ACHN (cell line): Measurements from ENCODE around the gene DUSP3.

Experiments used
- DNase-seq: peaks from one replicate; pipeline ENCODE4 v3.0.0-alpha.2; 2015
- in situ Hi-C: cut with HindIII; loops from 2 replicates; pipeline ENCODE4 v1.10.0; 2017; ENCODE audit warnings: low sequenced_read_pairs, low pct_ligation_motif_present, low pct_unique_long_range_greater_than_20kb

The DUSP3 gene

GRCh38 chr17:43774304-43775250, 4.2 kb downstream of the DUSP3 start:
- in situ Hi-C loops = no loop called here
- no peak for DNase-seq

- in situ Hi-C loops = no loop called here
- no peak for DNase-seq
Observed at GRCh38 chr17:43772877-43773648, 5.7 kb downstream of the DUSP3 start.

- in situ Hi-C loops = no loop called here
- no peak for DNase-seq
Observed at GRCh38 chr17:43771463-43771862, 7.3 kb downstream of the DUSP3 start.

- DNase-seq = no peak
- in situ Hi-C loops = no loop called here
Observed at GRCh38 chr17:43770957-43771356, 7.8 kb downstream of the DUSP3 start.

GRCh38 chr17:43769859-43770258, 8.9 kb downstream of the DUSP3 start:
- in situ Hi-C loops = no loop called here
- no peak for DNase-seq

- in situ Hi-C loops = no loop called here
- no peak for DNase-seq
Observed at GRCh38 chr17:43769426-43769825, 9.4 kb downstream of the DUSP3 start.

- no peak for DNase-seq
- in situ Hi-C loops = no loop called here
Observed at GRCh38 chr17:43768943-43769342, 9.8 kb downstream of the DUSP3 start.

- in situ Hi-C loops = no loop called here
- no peak for DNase-seq
Observed at GRCh38 chr17:43768382-43768781, 10.4 kb downstream of the DUSP3 start.

- in situ Hi-C loops = no loop called here
- no peak for DNase-seq
Observed at GRCh38 chr17:43767713-43768059, 11.1 kb downstream of the DUSP3 start.

GRCh38 chr17:43767053-43767712, 11.6 kb downstream of the DUSP3 start:
- in situ Hi-C loops = no loop called here
- DNase-seq = no peak

GRCh38 chr17:43766413-43767052, 12.2 kb downstream of the DUSP3 start:
- peak; percentile 39 for DNase-seq
- in situ Hi-C loops = no loop called here

GRCh38 chr17:43760254-43760852, 18.4 kb downstream of the DUSP3 start:
- in situ Hi-C loops = no loop called here
- peak; percentile 91 for DNase-seq

- no peak for DNase-seq
- in situ Hi-C loops = loop anchor here (5.0 kb wide), 1 partner anchor 58 kb away; no protein-coding TSS in a partner anchor
Observed at GRCh38 chr17:43759836-43760235, 18.9 kb downstream of the DUSP3 start.

- in situ Hi-C loops = loop anchor here (5.0 kb wide), 1 partner anchor 56 kb away; no protein-coding TSS in a partner anchor
- no peak for DNase-seq
Observed at GRCh38 chr17:43758497-43759174, 20.1 kb downstream of the DUSP3 start, which contains the start of gene SOST. Gene SOST (minus strand): TSS chr17:43758791. CDS start chr17:43758741, 50 bp downstream.

GRCh38 chr17:43758086-43758485, 20.7 kb downstream of the DUSP3 start:
- DNase-seq = no peak
- in situ Hi-C loops = loop anchor here (5.0 kb wide), 1 partner anchor 56 kb away; no protein-coding TSS in a partner anchor

GRCh38 chr17:43757171-43757660, 21.6 kb downstream of the DUSP3 start:
- in situ Hi-C loops = loop anchor here (5.0 kb wide), 1 partner anchor 55 kb away; no protein-coding TSS in a partner anchor
- DNase-seq = no peak

GRCh38 chr17:43756201-43756600, 22.6 kb downstream of the DUSP3 start:
- no peak for DNase-seq
- in situ Hi-C loops = loop anchor here (5.0 kb wide), 1 partner anchor 54 kb away; no protein-coding TSS in a partner anchor
